ENCODE measurements around the gene SORCS2.

Gene SORCS2

GRCh38 chr4:7234355-7235029 is 42.2 kb downstream of the SORCS2 start:
- H3K36me3 ChIP-seq (replicated peaks; ENCODE audit: low read depth, low read length): no peaks in the 10 kb centered on the region
- H3K4me1 ChIP-seq (ENCODE audit: low read length): no peaks in the 10 kb centered on the region
- no peak overlapping the region for H3K27ac ChIP-seq (ENCODE audit: low read length)
- H3K4me3 ChIP-seq (ENCODE audit: low read length): no peak overlapping the region
- no peak overlapping the region for H3K9ac ChIP-seq (ENCODE audit: low read length)
- no peak overlapping the region for H3K4me2 ChIP-seq (ENCODE audit: low read length)
- no peaks in the 10 kb centered on the region for H3K27me3 ChIP-seq (ENCODE audit: low read depth, low read length)
- H4K20me1 ChIP-seq (ENCODE audit: insufficient read depth, low read length): no peaks in the 10 kb centered on the region
- H2AFZ ChIP-seq (ENCODE audit: low read depth, low read length): no peak overlapping the region
- no peaks in the 10 kb centered on the region for H3K9me3 ChIP-seq (ENCODE audit: insufficient read depth, low read length)
- H3K79me2 ChIP-seq (ENCODE audit: low read length): no peaks in the 10 kb centered on the region
- no peak for TF ChIP-seq EZH2phosphoT487 (IDR thresholded peaks at IDR 0.05; ENCODE audit: low read depth)
- TF ChIP-seq, protein P1, sequence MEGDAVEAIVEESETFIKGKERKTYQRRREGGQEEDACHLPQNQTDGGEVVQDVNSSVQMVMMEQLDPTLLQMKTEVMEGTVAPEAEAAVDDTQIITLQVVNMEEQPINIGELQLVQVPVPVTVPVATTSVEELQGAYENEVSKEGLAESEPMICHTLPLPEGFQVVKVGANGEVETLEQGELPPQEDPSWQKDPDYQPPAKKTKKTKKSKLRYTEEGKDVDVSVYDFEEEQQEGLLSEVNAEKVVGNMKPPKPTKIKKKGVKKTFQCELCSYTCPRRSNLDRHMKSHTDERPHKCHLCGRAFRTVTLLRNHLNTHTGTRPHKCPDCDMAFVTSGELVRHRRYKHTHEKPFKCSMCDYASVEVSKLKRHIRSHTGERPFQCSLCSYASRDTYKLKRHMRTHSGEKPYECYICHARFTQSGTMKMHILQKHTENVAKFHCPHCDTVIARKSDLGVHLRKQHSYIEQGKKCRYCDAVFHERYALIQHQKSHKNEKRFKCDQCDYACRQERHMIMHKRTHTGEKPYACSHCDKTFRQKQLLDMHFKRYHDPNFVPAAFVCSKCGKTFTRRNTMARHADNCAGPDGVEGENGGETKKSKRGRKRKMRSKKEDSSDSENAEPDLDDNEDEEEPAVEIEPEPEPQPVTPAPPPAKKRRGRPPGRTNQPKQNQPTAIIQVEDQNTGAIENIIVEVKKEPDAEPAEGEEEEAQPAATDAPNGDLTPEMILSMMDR (IDR thresholded peaks at IDR 0.05; ENCODE audit: low read depth, low read length): no peak

- Histone ChIP-seq H3K9me3 (ENCODE audit: insufficient read depth, low read length) (no peaks in the 10 kb centered on the region), H2AFZ (ENCODE audit: low read depth, low read length) (no peak overlapping the region), H3K4me2 (ENCODE audit: low read length) (no peak overlapping the region), H3K79me2 (ENCODE audit: low read length) (no peaks in the 10 kb centered on the region), H3K4me3 (ENCODE audit: low read length) (no peak overlapping the region), H3K9ac (ENCODE audit: low read length) (no peak overlapping the region), H3K27ac (ENCODE audit: low read length) (no peak overlapping the region), H3K4me1 (ENCODE audit: low read length) (no peaks in the 10 kb centered on the region), H3K36me3 (replicated peaks; ENCODE audit: low read depth, low read length) (no peaks in the 10 kb centered on the region), H3K27me3 (ENCODE audit: low read depth, low read length) (0 out of 2 replicates have a peak, but pooled peaks cover 3% of the 10 kb centered on the region), H4K20me1 (ENCODE audit: insufficient read depth, low read length) (no peaks in the 10 kb centered on the region)
- no peak for TF ChIP-seq EZH2phosphoT487 (IDR thresholded peaks at IDR 0.05; ENCODE audit: low read depth)
- TF ChIP-seq, protein P1 (IDR thresholded peaks at IDR 0.05; ENCODE audit: low read depth, low read length): no peak
Observed at GRCh38 chr4:7235030-7235380, 42.7 kb downstream of the SORCS2 start.

- no peak overlapping the region for H3K4me3 ChIP-seq (ENCODE audit: low read length)
- H3K79me2 ChIP-seq (ENCODE audit: low read length): no peaks in the 10 kb centered on the region
- H3K4me1 ChIP-seq (ENCODE audit: low read length): no peaks in the 10 kb centered on the region
- H4K20me1 ChIP-seq (ENCODE audit: insufficient read depth, low read length): no peaks in the 10 kb centered on the region
- no peaks in the 10 kb centered on the region for H3K36me3 ChIP-seq (replicated peaks; ENCODE audit: low read depth, low read length)
- TF ChIP-seq, protein P1 (IDR thresholded peaks at IDR 0.05; ENCODE audit: low read depth, low read length): no peak
- no peak for TF ChIP-seq EZH2phosphoT487 (IDR thresholded peaks at IDR 0.05; ENCODE audit: low read depth)
- H3K9me3 ChIP-seq (ENCODE audit: insufficient read depth, low read length): no peaks in the 10 kb centered on the region
- H3K27ac ChIP-seq (ENCODE audit: low read length): no peak overlapping the region
- H3K9ac ChIP-seq (ENCODE audit: low read length): no peak overlapping the region
- H3K4me2 ChIP-seq (ENCODE audit: low read length): no peak overlapping the region
- 0 out of 2 replicates have a peak, but pooled peaks cover 4% of the 10 kb centered on the region for H3K27me3 ChIP-seq (ENCODE audit: low read depth, low read length)
- no peak overlapping the region for H2AFZ ChIP-seq (ENCODE audit: low read depth, low read length)
Observed at GRCh38 chr4:7236847-7237246, 44.5 kb downstream of the SORCS2 start.

GRCh38 chr4:7237873-7238272 is 45.5 kb downstream of the SORCS2 start:
- TF ChIP-seq, protein P1 (IDR thresholded peaks at IDR 0.05; ENCODE audit: low read depth, low read length): no peak
- no peak for TF ChIP-seq EZH2phosphoT487 (IDR thresholded peaks at IDR 0.05; ENCODE audit: low read depth)
- no peak overlapping the region for H3K9ac ChIP-seq (ENCODE audit: low read length)
- no peaks in the 10 kb centered on the region for H3K9me3 ChIP-seq (ENCODE audit: insufficient read depth, low read length)
- no peaks in the 10 kb centered on the region for H3K4me1 ChIP-seq (ENCODE audit: low read length)
- H3K4me2 ChIP-seq (ENCODE audit: low read length): no peak overlapping the region
- no peak overlapping the region for H2AFZ ChIP-seq (ENCODE audit: low read depth, low read length)
- no peaks in the 10 kb centered on the region for H3K79me2 ChIP-seq (ENCODE audit: low read length)
- H3K27ac ChIP-seq (ENCODE audit: low read length): no peak overlapping the region
- 0 out of 2 replicates have a peak, but pooled peaks cover 4% of the 10 kb centered on the region for H3K27me3 ChIP-seq (ENCODE audit: low read depth, low read length)
- H3K4me3 ChIP-seq (ENCODE audit: low read length): no peak overlapping the region
- H4K20me1 ChIP-seq (ENCODE audit: insufficient read depth, low read length): no peaks in the 10 kb centered on the region
- no peaks in the 10 kb centered on the region for H3K36me3 ChIP-seq (replicated peaks; ENCODE audit: low read depth, low read length)
